NB4 (cell line): ENCODE data around the gene ZBTB20.

ENCODE experiments used
- POLR2A ChIP-seq: IDR thresholded peaks from 2 replicates; pipeline ENCODE4 v1.6.1; 2011; ENCODE audit warnings: mild to moderate bottlenecking; ENCODE audit not compliant: insufficient read length; ENCODE audit errors: extremely low read depth
- TF ChIP-seq, protein P1 (sequence below): IDR thresholded peaks from one replicate; pipeline ENCODE4 v1.5.1; 2012; ENCODE audit warnings: low read depth, low read length
- TF ChIP-seq, protein P2 (sequence below): IDR thresholded peaks from 2 replicates; pipeline ENCODE4 v1.6.1; 2011; ENCODE audit warnings: low read depth, low read length

DNA sequence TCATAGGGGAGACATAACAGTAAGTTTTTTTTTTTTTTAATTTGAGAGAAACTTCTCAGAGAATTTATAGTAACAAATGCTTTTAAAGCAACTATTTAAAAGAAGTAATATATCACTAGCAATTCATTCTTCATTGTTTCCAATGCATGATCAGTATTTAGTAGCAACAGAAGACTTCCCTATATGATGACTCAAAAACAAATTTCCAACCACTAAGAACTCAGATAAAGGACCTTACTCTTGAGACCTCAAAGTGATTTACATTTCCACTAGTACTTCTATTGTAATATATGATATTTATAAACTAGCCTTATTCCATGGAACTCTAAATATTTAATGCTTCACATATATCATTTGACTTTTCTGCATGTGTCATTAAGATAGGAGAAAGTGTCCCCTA, 356.3 kb downstream of the ZBTB20 start:
- TF ChIP-seq, protein P1, sequence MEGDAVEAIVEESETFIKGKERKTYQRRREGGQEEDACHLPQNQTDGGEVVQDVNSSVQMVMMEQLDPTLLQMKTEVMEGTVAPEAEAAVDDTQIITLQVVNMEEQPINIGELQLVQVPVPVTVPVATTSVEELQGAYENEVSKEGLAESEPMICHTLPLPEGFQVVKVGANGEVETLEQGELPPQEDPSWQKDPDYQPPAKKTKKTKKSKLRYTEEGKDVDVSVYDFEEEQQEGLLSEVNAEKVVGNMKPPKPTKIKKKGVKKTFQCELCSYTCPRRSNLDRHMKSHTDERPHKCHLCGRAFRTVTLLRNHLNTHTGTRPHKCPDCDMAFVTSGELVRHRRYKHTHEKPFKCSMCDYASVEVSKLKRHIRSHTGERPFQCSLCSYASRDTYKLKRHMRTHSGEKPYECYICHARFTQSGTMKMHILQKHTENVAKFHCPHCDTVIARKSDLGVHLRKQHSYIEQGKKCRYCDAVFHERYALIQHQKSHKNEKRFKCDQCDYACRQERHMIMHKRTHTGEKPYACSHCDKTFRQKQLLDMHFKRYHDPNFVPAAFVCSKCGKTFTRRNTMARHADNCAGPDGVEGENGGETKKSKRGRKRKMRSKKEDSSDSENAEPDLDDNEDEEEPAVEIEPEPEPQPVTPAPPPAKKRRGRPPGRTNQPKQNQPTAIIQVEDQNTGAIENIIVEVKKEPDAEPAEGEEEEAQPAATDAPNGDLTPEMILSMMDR: no peak
- no peak for TF ChIP-seq POLR2A
- TF ChIP-seq, protein P2, sequence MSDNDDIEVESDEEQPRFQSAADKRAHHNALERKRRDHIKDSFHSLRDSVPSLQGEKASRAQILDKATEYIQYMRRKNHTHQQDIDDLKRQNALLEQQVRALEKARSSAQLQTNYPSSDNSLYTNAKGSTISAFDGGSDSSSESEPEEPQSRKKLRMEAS: no peak
